ENCODE measurements around the gene RNF115. TPM values are rescaled to one million over a fixed set of nuclear protein-coding genes. Genes with fewer than 3 reads are reported as not detected.

Gene RNF115

Small RNA genes lying within 50 kb of the gene (small RNA-seq; reads per million reads assigned to genes)
- gene MIR6736 (ENCODE audit: insufficient read depth): not detected

Data from neuronal stem cell (in vitro differentiated cells).